Measurements from ENCODE around the gene TMEM91. TPM values are rescaled to one million over a fixed set of nuclear protein-coding genes. Genes with fewer than 3 reads are reported as not detected.

TMEM91 gene
- total and polyA plus RNA-seq, 2 of the 13 experiments (the other 11 are each of a cell fraction or from before 2014, with no cell fraction given), result 6.3 to 10.3 TPM

DNA sequence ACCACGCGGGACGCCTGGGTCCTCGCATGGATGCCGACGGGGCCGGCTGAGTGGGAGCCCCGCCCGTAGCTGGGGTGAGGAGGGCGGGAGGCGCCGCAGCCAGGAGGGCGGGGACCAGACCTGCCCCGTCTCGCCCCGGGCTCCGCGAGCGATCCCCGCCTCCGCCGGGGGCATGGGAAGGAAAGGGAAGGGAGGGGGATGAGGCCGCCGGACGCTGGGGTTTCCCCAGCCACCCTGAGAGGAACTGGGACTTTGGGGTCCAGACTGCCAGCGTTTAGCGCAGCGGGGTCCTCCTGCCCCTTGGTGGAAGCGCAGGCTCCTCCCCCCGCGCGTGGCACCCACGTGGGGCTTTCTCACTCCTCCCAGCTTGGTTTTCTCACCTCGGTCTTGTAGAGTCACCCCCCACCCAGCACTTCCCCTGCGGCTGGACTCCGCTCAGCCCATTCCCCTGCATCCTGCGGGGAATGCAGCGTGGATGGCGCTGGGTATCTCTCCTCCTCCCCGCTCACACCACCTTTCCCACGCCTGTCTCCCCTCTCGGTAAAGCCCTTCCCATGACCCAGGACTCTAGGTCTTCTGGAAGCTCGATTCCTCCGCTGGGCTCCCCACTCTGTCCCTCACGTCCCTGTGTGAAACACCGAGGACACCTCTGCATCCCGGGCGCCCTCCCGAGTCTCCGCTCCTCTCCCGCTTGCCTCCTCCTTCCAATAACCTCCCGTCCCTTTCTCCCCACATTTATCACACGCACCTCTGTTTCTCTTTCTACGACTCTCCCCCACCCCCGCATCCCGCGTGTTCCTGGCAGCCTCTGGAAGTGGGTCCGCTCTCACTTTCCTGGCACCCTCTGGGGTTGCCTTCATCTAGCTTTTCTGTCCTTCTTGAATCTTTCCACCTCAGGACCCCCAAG, 24.7 kb upstream of the TMEM91 start (continued):
- TF ChIP-seq, protein P1, sequence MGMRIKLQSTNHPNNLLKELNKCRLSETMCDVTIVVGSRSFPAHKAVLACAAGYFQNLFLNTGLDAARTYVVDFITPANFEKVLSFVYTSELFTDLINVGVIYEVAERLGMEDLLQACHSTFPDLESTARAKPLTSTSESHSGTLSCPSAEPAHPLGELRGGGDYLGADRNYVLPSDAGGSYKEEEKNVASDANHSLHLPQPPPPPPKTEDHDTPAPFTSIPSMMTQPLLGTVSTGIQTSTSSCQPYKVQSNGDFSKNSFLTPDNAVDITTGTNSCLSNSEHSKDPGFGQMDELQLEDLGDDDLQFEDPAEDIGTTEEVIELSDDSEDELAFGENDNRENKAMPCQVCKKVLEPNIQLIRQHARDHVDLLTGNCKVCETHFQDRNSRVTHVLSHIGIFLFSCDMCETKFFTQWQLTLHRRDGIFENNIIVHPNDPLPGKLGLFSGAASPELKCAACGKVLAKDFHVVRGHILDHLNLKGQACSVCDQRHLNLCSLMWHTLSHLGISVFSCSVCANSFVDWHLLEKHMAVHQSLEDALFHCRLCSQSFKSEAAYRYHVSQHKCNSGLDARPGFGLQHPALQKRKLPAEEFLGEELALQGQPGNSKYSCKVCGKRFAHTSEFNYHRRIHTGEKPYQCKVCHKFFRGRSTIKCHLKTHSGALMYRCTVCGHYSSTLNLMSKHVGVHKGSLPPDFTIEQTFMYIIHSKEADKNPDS (CRISPR knock-in tag; IDR thresholded peaks at IDR 0.05), result no peak
- no peak for TF ChIP-seq ZNF720 (CRISPR knock-in tag; IDR thresholded peaks at IDR 0.05)
- TF ChIP-seq KLF16 (CRISPR knock-in tag; IDR thresholded peaks at IDR 0.05), result peak in 1 of 2 experiments; percentile 30; a peak in 1 of 4 replicates
- TF ChIP-seq SP5 (CRISPR knock-in tag; IDR thresholded peaks at IDR 0.05; ENCODE audit: borderline replicate concordance, low read depth), result peak; percentile 15; the same call in 1 of the 2 replicates
- TF ChIP-seq ZNF660 (CRISPR knock-in tag; IDR thresholded peaks at IDR 0.05; ENCODE audit: borderline replicate concordance, low read depth), result no peak
- TF ChIP-seq HIVEP1 (CRISPR knock-in tag; IDR thresholded peaks at IDR 0.05), result no peak
- TF ChIP-seq, protein P2, sequence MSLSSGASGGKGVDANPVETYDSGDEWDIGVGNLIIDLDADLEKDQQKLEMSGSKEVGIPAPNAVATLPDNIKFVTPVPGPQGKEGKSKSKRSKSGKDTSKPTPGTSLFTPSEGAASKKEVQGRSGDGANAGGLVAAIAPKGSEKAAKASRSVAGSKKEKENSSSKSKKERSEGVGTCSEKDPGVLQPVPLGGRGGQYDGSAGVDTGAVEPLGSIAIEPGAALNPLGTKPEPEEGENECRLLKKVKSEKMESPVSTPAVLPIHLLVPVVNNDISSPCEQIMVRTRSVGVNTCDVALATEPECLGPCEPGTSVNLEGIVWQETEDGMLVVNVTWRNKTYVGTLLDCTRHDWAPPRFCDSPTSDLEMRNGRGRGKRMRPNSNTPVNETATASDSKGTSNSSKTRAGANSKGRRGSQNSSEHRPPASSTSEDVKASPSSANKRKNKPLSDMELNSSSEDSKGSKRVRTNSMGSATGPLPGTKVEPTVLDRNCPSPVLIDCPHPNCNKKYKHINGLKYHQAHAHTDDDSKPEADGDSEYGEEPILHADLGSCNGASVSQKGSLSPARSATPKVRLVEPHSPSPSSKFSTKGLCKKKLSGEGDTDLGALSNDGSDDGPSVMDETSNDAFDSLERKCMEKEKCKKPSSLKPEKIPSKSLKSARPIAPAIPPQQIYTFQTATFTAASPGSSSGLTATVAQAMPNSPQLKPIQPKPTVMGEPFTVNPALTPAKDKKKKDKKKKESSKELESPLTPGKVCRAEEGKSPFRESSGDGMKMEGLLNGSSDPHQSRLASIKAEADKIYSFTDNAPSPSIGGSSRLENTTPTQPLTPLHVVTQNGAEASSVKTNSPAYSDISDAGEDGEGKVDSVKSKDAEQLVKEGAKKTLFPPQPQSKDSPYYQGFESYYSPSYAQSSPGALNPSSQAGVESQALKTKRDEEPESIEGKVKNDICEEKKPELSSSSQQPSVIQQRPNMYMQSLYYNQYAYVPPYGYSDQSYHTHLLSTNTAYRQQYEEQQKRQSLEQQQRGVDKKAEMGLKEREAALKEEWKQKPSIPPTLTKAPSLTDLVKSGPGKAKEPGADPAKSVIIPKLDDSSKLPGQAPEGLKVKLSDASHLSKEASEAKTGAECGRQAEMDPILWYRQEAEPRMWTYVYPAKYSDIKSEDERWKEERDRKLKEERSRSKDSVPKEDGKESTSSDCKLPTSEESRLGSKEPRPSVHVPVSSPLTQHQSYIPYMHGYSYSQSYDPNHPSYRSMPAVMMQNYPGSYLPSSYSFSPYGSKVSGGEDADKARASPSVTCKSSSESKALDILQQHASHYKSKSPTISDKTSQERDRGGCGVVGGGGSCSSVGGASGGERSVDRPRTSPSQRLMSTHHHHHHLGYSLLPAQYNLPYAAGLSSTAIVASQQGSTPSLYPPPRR (CRISPR knock-in tag; IDR thresholded peaks at IDR 0.05; ENCODE audit: borderline replicate concordance), result peak; percentile 38; the same call in 1 of the 2 replicates
- TF ChIP-seq ZNF569 (CRISPR knock-in tag; IDR thresholded peaks at IDR 0.05; ENCODE audit: borderline replicate concordance), result no peak
- TF ChIP-seq, protein P3, sequence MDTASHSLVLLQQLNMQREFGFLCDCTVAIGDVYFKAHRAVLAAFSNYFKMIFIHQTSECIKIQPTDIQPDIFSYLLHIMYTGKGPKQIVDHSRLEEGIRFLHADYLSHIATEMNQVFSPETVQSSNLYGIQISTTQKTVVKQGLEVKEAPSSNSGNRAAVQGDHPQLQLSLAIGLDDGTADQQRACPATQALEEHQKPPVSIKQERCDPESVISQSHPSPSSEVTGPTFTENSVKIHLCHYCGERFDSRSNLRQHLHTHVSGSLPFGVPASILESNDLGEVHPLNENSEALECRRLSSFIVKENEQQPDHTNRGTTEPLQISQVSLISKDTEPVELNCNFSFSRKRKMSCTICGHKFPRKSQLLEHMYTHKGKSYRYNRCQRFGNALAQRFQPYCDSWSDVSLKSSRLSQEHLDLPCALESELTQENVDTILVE (CRISPR knock-in tag; IDR thresholded peaks at IDR 0.05), result no peak
- no peak for TF ChIP-seq MEIS2 (CRISPR knock-in tag; IDR thresholded peaks at IDR 0.05)
- TF ChIP-seq, protein P4, sequence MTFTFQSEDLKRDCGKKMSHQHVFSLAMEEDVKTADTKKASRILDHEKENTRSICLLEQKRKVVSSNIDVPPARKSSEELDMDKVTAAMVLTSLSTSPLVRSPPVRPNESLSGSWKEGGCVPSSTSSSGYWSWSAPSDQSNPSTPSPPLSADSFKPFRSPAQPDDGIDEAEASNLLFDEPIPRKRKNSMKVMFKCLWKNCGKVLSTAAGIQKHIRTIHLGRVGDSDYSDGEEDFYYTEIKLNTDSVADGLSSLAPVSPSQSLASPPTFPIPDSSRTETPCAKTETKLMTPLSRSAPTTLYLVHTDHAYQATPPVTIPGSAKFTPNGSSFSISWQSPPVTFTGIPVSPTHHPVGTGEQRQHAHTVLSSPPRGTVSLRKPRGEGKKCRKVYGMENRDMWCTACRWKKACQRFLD (CRISPR knock-in tag; IDR thresholded peaks at IDR 0.05; ENCODE audit: borderline replicate concordance), result no peak
- TF ChIP-seq, protein P5, sequence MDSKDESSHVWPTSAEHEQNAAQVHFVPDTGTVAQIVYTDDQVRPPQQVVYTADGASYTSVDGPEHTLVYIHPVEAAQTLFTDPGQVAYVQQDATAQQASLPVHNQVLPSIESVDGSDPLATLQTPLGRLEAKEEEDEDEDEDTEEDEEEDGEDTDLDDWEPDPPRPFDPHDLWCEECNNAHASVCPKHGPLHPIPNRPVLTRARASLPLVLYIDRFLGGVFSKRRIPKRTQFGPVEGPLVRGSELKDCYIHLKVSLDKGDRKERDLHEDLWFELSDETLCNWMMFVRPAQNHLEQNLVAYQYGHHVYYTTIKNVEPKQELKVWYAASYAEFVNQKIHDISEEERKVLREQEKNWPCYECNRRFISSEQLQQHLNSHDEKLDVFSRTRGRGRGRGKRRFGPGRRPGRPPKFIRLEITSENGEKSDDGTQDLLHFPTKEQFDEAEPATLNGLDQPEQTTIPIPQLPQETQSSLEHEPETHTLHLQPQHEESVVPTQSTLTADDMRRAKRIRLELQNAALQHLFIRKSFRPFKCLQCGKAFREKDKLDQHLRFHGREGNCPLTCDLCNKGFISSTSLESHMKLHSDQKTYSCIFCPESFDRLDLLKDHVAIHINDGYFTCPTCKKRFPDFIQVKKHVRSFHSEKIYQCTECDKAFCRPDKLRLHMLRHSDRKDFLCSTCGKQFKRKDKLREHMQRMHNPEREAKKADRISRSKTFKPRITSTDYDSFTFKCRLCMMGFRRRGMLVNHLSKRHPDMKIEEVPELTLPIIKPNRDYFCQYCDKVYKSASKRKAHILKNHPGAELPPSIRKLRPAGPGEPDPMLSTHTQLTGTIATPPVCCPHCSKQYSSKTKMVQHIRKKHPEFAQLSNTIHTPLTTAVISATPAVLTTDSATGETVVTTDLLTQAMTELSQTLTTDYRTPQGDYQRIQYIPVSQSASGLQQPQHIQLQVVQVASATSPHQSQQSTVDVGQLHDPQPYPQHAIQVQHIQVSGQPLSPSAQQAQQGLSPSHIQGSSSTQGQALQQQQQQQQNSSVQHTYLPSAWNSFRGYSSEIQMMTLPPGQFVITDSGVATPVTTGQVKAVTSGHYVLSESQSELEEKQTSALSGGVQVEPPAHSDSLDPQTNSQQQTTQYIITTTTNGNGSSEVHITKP (CRISPR knock-in tag; IDR thresholded peaks at IDR 0.05; ENCODE audit: low read depth), result 0 out of 2 replicates have a peak, but pooled peaks have one; percentile 4
- TF ChIP-seq KLF9 (CRISPR knock-in tag; IDR thresholded peaks at IDR 0.05; ENCODE audit: low read depth), result no peak
- 0 out of 2 replicates have a peak, but pooled peaks have one; percentile 26 for TF ChIP-seq SALL2 (CRISPR knock-in tag; IDR thresholded peaks at IDR 0.05)

Measured in HepG2 (cell line).